ENCODE results near the gene KMT2B.

DNA sequence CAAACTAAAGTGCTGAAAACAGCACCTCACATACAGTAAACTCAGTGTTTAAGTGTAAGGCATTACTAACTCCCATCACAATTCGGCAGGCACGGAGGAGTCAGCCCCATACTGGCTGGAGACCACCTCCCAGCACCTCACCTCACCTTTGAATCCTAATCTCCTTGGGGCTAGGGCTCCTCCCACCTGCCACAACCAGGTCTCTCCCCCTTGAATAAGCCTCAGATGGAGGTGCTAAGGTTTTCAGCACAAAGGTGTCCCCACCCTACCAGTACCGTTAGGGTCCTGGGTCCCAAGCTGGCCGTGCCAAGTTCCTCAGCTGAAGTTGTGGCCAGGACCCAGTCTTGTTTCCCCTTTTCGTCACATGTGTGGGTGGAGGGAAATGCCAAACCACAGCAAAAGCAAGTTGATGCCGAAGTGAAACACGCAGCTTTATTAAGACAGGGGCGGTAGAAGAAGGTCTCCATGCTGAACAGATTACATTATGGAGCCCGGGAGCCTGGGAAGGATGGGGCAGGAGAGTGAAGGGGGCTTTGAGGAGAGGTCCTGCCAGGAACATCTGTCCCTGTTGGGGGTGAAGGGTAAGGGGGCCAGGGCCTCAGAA, 24.4 kb downstream of the KMT2B start, which contains the start of gene IGFLR1:
- TF ChIP-seq, protein P1, sequence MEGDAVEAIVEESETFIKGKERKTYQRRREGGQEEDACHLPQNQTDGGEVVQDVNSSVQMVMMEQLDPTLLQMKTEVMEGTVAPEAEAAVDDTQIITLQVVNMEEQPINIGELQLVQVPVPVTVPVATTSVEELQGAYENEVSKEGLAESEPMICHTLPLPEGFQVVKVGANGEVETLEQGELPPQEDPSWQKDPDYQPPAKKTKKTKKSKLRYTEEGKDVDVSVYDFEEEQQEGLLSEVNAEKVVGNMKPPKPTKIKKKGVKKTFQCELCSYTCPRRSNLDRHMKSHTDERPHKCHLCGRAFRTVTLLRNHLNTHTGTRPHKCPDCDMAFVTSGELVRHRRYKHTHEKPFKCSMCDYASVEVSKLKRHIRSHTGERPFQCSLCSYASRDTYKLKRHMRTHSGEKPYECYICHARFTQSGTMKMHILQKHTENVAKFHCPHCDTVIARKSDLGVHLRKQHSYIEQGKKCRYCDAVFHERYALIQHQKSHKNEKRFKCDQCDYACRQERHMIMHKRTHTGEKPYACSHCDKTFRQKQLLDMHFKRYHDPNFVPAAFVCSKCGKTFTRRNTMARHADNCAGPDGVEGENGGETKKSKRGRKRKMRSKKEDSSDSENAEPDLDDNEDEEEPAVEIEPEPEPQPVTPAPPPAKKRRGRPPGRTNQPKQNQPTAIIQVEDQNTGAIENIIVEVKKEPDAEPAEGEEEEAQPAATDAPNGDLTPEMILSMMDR (IDR thresholded peaks at IDR 0.05), result no peak
- TF ChIP-seq EP300 (IDR thresholded peaks at IDR 0.05) (no peak), MAFK (IDR thresholded peaks at IDR 0.05; ENCODE audit: partially characterized antibody) (no peak), EHMT2 (IDR thresholded peaks at IDR 0.05; ENCODE audit: low read depth) (no peak), ZNF302 (CRISPR knock-in tag; IDR thresholded peaks at IDR 0.05) (no peak), BHLHE40 (IDR thresholded peaks at IDR 0.05; ENCODE audit: low read depth, low read length) (no peak), JUN (IDR thresholded peaks at IDR 0.05) (no peak), PHF8 (IDR thresholded peaks at IDR 0.05; ENCODE audit: borderline replicate concordance, low read depth) (no peak), ZFP36 (IDR thresholded peaks at IDR 0.05; ENCODE audit: borderline replicate concordance, partially characterized antibody) (no peak), ESRRA (IDR thresholded peaks at IDR 0.05; ENCODE audit: borderline replicate concordance, low read length) (no peak)
- TF ChIP-seq, protein P2, sequence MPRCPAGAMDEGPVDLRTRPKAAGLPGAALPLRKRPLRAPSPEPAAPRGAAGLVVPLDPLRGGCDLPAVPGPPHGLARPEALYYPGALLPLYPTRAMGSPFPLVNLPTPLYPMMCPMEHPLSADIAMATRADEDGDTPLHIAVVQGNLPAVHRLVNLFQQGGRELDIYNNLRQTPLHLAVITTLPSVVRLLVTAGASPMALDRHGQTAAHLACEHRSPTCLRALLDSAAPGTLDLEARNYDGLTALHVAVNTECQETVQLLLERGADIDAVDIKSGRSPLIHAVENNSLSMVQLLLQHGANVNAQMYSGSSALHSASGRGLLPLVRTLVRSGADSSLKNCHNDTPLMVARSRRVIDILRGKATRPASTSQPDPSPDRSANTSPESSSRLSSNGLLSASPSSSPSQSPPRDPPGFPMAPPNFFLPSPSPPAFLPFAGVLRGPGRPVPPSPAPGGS (IDR thresholded peaks at IDR 0.05), result no peak
- TF ChIP-seq, protein P3, sequence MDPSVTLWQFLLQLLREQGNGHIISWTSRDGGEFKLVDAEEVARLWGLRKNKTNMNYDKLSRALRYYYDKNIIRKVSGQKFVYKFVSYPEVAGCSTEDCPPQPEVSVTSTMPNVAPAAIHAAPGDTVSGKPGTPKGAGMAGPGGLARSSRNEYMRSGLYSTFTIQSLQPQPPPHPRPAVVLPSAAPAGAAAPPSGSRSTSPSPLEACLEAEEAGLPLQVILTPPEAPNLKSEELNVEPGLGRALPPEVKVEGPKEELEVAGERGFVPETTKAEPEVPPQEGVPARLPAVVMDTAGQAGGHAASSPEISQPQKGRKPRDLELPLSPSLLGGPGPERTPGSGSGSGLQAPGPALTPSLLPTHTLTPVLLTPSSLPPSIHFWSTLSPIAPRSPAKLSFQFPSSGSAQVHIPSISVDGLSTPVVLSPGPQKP (IDR thresholded peaks at IDR 0.05; ENCODE audit: low read depth, low read length), result no peak

Data from A549 (cell line).